PC-9 (cell line): ENCODE measurements around the gene DDX10.

ENCODE experiments used
- CTCF ChIP-seq: fragments of 200-600 bp; sonication (generic); conservative IDR thresholded peaks from 2 replicates; pipeline ENCODE4 v1.6.1; 2017; ENCODE audit warnings: mixed run types, antibody characterized with exemption, mild to moderate bottlenecking, moderate library complexity
- EZH2 ChIP-seq: fragments of 200-600 bp; sonication (generic); IDR thresholded peaks from 2 replicates; pipeline ENCODE4 v1.8.0; 2017; ENCODE audit warnings: antibody characterized with exemption, low read depth

DNA sequence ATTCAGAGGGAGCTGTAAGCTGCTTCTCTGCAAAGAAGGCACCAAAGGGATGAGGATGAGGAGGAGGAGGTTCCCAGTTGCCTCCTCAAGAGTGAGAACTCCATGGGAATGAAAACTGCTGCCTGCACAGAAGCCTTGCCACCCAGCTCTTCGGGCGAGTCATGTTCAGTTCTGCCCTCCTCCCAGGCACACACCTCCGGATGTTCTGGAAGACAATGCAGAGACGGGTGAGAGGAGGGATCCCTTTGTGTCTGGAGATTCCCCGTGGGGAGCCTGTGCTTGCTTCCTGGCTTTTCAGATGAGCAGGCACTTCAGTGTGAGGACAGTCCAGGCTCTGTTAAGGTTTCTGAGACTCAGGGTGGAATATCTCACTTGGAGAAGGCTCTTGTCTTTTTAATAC lies 295.6 kb downstream of the DDX10 start:
- TF ChIP-seq EZH2 (no peak), CTCF (no peak)
